ENCODE measurements around the gene FNDC3B.
A peak's percentile ranks its signal among the peaks of the same experiment; 100 is the strongest.

Gene FNDC3B

DNA sequence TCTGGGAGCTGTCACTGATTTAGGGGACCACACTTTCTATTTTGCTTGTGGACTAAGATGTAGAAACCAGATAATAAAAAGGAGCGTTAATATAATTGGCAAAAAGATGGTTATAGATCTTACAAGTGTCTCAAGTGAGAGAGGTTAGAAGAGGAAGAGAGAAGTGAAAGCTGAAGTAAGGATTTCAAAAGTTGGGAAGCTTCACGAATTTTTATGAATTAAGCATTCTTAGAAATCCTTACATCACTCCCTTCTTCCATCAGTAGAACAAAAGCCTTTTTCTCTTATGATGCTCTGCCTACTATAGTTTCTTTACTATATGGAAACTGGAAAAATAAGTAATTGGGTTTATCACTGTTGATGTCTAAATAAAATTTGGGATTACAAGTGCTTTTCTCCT is 146.5 kb downstream of the FNDC3B start:
- Histone ChIP-seq H3K4me2 (ENCODE audit: low read depth, low read length) (no peak overlapping the region), H3K9me3 (replicated peaks; ENCODE audit: insufficient read depth, low read length) (no peaks in the 10 kb centered on the region), H3F3A (ENCODE audit: insufficient read depth, low read length) (peaks cover 52% of the 10 kb centered on the region), H4K20me1 (ENCODE audit: insufficient read depth, low read length) (no peaks in the 10 kb centered on the region), H2AFZ (ENCODE audit: low read length) (no peak overlapping the region), H3K27ac (ENCODE audit: low read length) (no peak overlapping the region), H3K4me3 (ENCODE audit: low read length) (no peak overlapping the region), H3K27me3 (replicated peaks; ENCODE audit: insufficient read depth, low read length) (no peaks in the 10 kb centered on the region), H3K4me1 (ENCODE audit: low read length) (peaks cover 62% of the 10 kb centered on the region), H3K9me2 (replicated peaks; ENCODE audit: insufficient read depth, low read length) (no peaks in the 10 kb centered on the region), H3K79me2 (ENCODE audit: low read length) (peaks cover 89% of the 10 kb centered on the region), H3K36me3 (replicated peaks; ENCODE audit: insufficient read depth, low read length) (no peaks in the 10 kb centered on the region), H3K9ac (ENCODE audit: low read length) (no peak overlapping the region)
- no peak for DNase-seq
- no peak for TF ChIP-seq EZH2phosphoT487 (IDR thresholded peaks at IDR 0.05; ENCODE audit: low read length)
- TF ChIP-seq, protein P1, sequence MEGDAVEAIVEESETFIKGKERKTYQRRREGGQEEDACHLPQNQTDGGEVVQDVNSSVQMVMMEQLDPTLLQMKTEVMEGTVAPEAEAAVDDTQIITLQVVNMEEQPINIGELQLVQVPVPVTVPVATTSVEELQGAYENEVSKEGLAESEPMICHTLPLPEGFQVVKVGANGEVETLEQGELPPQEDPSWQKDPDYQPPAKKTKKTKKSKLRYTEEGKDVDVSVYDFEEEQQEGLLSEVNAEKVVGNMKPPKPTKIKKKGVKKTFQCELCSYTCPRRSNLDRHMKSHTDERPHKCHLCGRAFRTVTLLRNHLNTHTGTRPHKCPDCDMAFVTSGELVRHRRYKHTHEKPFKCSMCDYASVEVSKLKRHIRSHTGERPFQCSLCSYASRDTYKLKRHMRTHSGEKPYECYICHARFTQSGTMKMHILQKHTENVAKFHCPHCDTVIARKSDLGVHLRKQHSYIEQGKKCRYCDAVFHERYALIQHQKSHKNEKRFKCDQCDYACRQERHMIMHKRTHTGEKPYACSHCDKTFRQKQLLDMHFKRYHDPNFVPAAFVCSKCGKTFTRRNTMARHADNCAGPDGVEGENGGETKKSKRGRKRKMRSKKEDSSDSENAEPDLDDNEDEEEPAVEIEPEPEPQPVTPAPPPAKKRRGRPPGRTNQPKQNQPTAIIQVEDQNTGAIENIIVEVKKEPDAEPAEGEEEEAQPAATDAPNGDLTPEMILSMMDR (IDR thresholded peaks at IDR 0.05; ENCODE audit: low read length) = no peak
- no peak for TF ChIP-seq EZH2 (optimal IDR thresholded peaks at IDR 0.05; ENCODE audit: low read depth, low read length)

DNA sequence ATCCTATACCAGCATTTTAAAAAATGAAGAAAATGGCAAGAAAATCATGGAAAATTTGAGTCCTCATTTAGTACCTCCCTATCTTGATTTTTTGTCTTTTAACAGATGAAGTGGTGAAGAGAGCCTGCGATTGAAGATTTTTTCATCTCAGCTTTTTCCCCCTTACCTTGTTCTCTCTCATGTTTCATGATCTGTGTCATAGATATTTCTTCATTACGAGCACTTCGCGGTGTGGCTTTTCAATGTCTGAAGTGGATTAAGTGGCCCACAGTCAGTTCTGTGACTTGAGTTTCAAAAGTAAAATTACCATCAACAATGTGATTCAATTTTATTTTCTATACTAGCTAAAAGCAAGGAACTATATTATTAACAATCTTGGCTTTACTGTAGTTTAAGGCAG is 147.2 kb downstream of the FNDC3B start:
- H3K79me2 ChIP-seq (ENCODE audit: low read length) = peaks cover 89% of the 10 kb centered on the region
- H3K27me3 ChIP-seq (replicated peaks; ENCODE audit: insufficient read depth, low read length) = no peaks in the 10 kb centered on the region
- peaks cover 49% of the 10 kb centered on the region for H3F3A ChIP-seq (ENCODE audit: insufficient read depth, low read length)
- H3K9me2 ChIP-seq (replicated peaks; ENCODE audit: insufficient read depth, low read length) = no peaks in the 10 kb centered on the region
- H3K4me2 ChIP-seq (ENCODE audit: low read depth, low read length) = no peak overlapping the region
- H3K36me3 ChIP-seq (replicated peaks; ENCODE audit: insufficient read depth, low read length) = 0 out of 2 replicates have a peak, but pooled peaks cover 3% of the 10 kb centered on the region
- H3K4me3 ChIP-seq (ENCODE audit: low read length) = no peak overlapping the region
- H3K9ac ChIP-seq (ENCODE audit: low read length) = no peak overlapping the region
- TF ChIP-seq, protein P1 (IDR thresholded peaks at IDR 0.05; ENCODE audit: low read length) = no peak
- TF ChIP-seq EZH2 (optimal IDR thresholded peaks at IDR 0.05; ENCODE audit: low read depth, low read length) (no peak), EZH2phosphoT487 (IDR thresholded peaks at IDR 0.05; ENCODE audit: low read length) (no peak)
- H3K9me3 ChIP-seq (replicated peaks; ENCODE audit: insufficient read depth, low read length) = no peaks in the 10 kb centered on the region
- no peaks in the 10 kb centered on the region for H4K20me1 ChIP-seq (ENCODE audit: insufficient read depth, low read length)
- H3K4me1 ChIP-seq (ENCODE audit: low read length) = peaks cover 60% of the 10 kb centered on the region
- no peak for DNase-seq
- H3K27ac ChIP-seq (ENCODE audit: low read length) = no peak overlapping the region; the same call in 1 of the 2 replicates
- H2AFZ ChIP-seq (ENCODE audit: low read length) = no peak overlapping the region

DNA sequence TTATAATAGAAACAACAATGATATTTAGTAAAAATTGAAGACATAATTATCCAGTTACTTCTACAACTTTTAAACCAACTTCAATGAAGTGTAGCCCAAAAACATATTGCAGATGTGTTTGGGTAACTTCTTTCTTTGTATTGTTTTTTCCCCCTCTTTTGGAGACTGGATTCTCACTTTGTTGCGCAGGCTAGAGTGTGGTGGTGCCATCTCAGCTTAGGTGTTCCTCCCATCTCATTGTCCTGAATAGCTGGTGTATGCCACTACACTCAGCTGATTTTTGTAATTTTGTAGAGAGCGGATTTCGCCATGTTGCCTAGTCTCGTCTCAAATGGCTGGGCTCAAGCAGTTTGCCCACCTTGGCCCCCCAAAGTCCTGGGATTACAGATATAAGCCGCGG is 148.1 kb downstream of the FNDC3B start:
- peaks cover 88% of the 10 kb centered on the region for H3K79me2 ChIP-seq (ENCODE audit: low read length)
- peaks cover 52% of the 10 kb centered on the region for H3K4me1 ChIP-seq (ENCODE audit: low read length)
- peaks cover 41% of the 10 kb centered on the region for H3F3A ChIP-seq (ENCODE audit: insufficient read depth, low read length)
- H3K36me3 ChIP-seq (replicated peaks; ENCODE audit: insufficient read depth, low read length) = 0 out of 2 replicates have a peak, but pooled peaks cover 3% of the 10 kb centered on the region
- H3K4me3 ChIP-seq (ENCODE audit: low read length) = no peak overlapping the region
- DNase-seq = no peak
- no peaks in the 10 kb centered on the region for H3K9me2 ChIP-seq (replicated peaks; ENCODE audit: insufficient read depth, low read length)
- H3K4me2 ChIP-seq (ENCODE audit: low read depth, low read length) = no peak overlapping the region
- no peak overlapping the region for H2AFZ ChIP-seq (ENCODE audit: low read length)
- TF ChIP-seq EZH2phosphoT487 (IDR thresholded peaks at IDR 0.05; ENCODE audit: low read length) (no peak), EZH2 (optimal IDR thresholded peaks at IDR 0.05; ENCODE audit: low read depth, low read length) (no peak)
- TF ChIP-seq, protein P1 (IDR thresholded peaks at IDR 0.05; ENCODE audit: low read length) = no peak
- H3K27ac ChIP-seq (ENCODE audit: low read length) = peak overlapping the region; percentile 6; the same call in 1 of the 2 replicates
- H4K20me1 ChIP-seq (ENCODE audit: insufficient read depth, low read length) = no peaks in the 10 kb centered on the region
- H3K27me3 ChIP-seq (replicated peaks; ENCODE audit: insufficient read depth, low read length) = no peaks in the 10 kb centered on the region
- H3K9ac ChIP-seq (ENCODE audit: low read length) = no peak overlapping the region
- no peaks in the 10 kb centered on the region for H3K9me3 ChIP-seq (replicated peaks; ENCODE audit: insufficient read depth, low read length)
